ENCODE results near the gene RGS18. TPM values are rescaled to one million over a fixed set of nuclear protein-coding genes. Genes with fewer than 3 reads are reported as not detected.

The RGS18 gene
- total RNA-seq, 1 experiment from 2014 or later, result not detected

DNA sequence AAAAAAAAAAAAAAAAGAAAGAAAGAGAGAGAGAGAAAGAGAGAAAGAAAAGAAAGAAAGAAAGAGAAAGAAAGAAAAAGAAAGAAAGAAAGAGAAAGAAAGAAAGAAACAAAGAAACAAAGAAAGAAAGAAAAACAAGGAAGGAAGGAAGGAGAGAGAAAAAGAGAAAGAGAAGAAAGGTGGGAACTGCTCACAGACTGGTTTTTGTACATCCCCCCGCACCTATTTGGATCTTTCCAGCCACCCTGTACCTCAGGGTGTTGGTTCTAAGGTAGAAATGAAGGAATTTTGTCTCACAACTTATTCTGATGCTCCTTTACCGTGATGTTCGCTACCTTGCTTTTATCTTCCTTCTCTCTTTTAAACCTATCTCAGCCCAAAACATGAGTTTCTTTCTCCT is 43.3 kb upstream of the RGS18 start:
- Histone ChIP-seq H3K14ac (ENCODE audit: insufficient read depth, low read length) (no peak overlapping the region), H3K4me1 (ENCODE audit: insufficient read depth, low read length) (no peaks in the 10 kb centered on the region), H3K4ac (ENCODE audit: low read depth, low read length) (no peak overlapping the region), H3K9me3 (ENCODE audit: control insufficient read depth, low read depth, low read length) (no peaks in the 10 kb centered on the region), H2BK15ac (ENCODE audit: low read depth, low read length) (no peak overlapping the region), H3K23me2 (ENCODE audit: insufficient read length, low read depth, low read length, poor library complexity, severe bottlenecking) (no peaks in the 10 kb centered on the region), H3K79me2 (ENCODE audit: insufficient read depth, low read length) (no peaks in the 10 kb centered on the region), H3K18ac (ENCODE audit: insufficient read length, low read depth, low read length) (no peak overlapping the region), H3K56ac (ENCODE audit: insufficient read length, low read depth, low read length) (no peak overlapping the region), H2AK5ac (ENCODE audit: insufficient read length, low read length) (no peak overlapping the region), H3K9ac (ENCODE audit: extremely low read depth, insufficient read length, low read length) (no peak overlapping the region), H4K8ac (replicated peaks; ENCODE audit: insufficient read length, low read depth, low read length) (no peak overlapping the region), H3K23ac (ENCODE audit: insufficient read length, low read depth, low read length) (no peak overlapping the region), H2BK5ac (ENCODE audit: insufficient read length, low read length) (no peak overlapping the region), H2BK120ac (ENCODE audit: low read depth, low read length, poor library complexity, severe bottlenecking) (no peak overlapping the region), H3T11ph (ENCODE audit: low read length) (no peak overlapping the region), H4K5ac (ENCODE audit: insufficient read length, low read depth, low read length) (no peak overlapping the region), H2BK20ac (ENCODE audit: low read depth, low read length, poor library complexity, severe bottlenecking) (no peak overlapping the region), H2BK12ac (ENCODE audit: insufficient read length, low read depth, low read length) (no peak overlapping the region), H4K20me1 (ENCODE audit: control insufficient read depth, insufficient read depth, insufficient read length) (no peaks in the 10 kb centered on the region), H2AFZ (ENCODE audit: low read length) (no peak overlapping the region), H3K79me1 (ENCODE audit: insufficient read depth, low read depth, low read length, poor library complexity, severe bottlenecking) (no peaks in the 10 kb centered on the region), H4K91ac (ENCODE audit: insufficient read length, low read depth, low read length) (no peak overlapping the region), H3K27ac (ENCODE audit: insufficient read length, low read depth, low read length) (no peak overlapping the region), H3K27me3 (ENCODE audit: insufficient read depth, low read length) (no peaks in the 10 kb centered on the region), H3K4me2 (ENCODE audit: insufficient read depth, insufficient read length, low read length) (no peak overlapping the region)
- Mint-ChIP-seq H3K9me3 (no peaks in the 10 kb centered on the region), H3K4me3 (no peak overlapping the region), H3K36me3 (ENCODE audit: insufficient read depth in 1 of 3, low read depth in 3 of 3) (no peaks in the 10 kb centered on the region), H3K27ac (no peak overlapping the region; a peak in 1 of 7 replicates), H3K4me1 (peaks cover 0 to 2% of the 10 kb centered on the region in 2 experiments; a peak in 2 of 4 replicates), H3K27me3 (ENCODE audit: low read depth) (no peaks in the 10 kb centered on the region)
- no peak for DNase-seq
- WGBS (ENCODE audit: extremely low coverage, insufficient read length, low lambda C conversion rate), result no CpG with 5 or more reads among the region's 3 CpGs
- TF ChIP-seq, protein P1, sequence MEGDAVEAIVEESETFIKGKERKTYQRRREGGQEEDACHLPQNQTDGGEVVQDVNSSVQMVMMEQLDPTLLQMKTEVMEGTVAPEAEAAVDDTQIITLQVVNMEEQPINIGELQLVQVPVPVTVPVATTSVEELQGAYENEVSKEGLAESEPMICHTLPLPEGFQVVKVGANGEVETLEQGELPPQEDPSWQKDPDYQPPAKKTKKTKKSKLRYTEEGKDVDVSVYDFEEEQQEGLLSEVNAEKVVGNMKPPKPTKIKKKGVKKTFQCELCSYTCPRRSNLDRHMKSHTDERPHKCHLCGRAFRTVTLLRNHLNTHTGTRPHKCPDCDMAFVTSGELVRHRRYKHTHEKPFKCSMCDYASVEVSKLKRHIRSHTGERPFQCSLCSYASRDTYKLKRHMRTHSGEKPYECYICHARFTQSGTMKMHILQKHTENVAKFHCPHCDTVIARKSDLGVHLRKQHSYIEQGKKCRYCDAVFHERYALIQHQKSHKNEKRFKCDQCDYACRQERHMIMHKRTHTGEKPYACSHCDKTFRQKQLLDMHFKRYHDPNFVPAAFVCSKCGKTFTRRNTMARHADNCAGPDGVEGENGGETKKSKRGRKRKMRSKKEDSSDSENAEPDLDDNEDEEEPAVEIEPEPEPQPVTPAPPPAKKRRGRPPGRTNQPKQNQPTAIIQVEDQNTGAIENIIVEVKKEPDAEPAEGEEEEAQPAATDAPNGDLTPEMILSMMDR (conservative IDR thresholded peaks at IDR 0.05), result no peak

Measured in H9 (cell line).